CD4-positive, alpha-beta T cell treated with Interleukin-2 at 100 ng/mL for 4 hours (primary cell): ENCODE results near the gene FANCI.
A peak's percentile ranks its signal among the peaks of the same experiment; 100 is the strongest.

Experiments used
- DNase-seq: peaks from one replicate; pipeline ENCODE4 v3.0.0-alpha.2; 2020; ENCODE audit warnings: low spot score

FANCI gene

DNA sequence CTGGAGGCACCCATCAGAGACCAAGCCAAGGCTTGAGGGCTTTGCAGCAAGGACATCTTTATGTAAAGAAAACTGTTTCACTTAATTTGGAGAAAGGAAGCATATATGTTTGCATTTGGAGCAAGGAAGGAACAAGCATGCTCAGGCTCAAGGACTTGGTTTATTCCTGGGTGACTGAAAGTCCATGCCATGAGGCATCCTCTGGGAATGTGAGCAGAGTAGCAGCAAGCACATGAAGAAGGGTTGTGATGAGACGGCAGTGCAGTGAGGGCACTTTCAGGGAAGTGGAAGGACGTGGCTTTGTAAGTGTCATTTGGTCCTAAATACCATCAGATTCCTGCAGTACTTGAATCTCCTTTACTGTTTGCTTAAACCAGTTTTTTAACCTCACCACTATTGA lies 64.0 kb downstream of the FANCI start:
- no peak for DNase-seq

DNA sequence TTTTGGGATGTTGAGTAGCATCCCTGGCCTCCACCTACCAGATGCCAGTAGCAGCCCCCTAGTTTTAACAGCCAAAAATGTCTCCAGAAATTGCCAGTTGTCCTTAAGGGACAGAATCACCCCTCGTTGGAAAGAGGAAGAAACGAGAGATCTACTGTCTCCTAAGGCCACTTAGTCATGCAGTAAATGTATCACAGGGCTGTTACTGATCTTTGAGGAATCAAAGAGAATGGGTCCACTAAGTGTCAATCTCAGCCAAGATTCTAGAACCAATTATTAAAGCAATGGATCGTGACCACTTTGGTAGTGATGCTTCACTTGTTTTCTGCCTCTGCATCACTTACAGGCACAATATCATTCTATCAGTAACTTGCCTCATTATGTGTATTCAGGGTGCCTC lies 64.5 kb downstream of the FANCI start:
- DNase-seq, result no peak

DNA sequence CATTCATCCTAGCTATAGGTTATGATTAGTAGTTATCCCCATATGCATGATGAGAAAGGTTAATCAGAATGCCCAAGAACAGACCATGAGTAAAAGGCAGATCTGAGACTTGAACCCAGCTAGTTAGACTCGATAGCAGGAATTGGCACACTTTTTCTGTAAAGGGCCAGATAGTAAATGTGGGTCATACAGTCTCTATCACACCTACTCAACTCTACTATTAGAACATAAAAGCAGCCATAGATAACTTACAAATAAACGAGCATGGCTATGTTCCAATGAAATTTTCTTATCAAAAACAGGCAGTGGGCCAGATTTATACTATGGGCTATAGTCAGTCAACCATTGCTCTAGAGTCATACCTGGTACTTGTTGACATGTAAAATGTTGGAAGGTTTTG lies 66.2 kb downstream of the FANCI start:
- no peak for DNase-seq

DNA sequence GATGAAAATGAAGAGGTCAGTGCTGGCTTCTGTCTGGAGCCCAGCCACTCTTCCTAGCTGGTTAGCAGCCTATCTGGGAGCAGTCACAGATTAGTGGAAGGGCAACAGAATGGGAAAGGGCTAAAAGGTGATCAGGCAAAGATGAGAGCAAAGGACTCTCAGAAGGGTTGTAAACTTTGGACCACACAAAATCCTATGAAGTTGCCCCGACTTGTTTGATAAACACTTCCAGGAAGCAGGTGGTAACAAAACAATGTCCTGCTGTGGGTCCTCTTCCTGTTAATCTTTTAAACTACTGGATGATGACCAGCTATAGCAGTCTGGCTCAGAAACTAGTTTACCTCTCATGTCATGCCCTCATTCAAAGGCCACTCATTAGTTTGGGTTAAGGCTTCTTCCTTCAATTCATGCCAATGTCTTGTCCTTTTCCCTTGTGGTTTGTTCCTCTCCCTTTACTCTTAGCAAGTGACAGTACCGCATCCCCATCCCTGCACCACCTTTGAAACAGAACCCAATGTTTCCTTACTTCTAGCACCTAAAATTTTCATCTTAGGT lies 71.7 kb downstream of the FANCI start:
- no peak for DNase-seq

DNA sequence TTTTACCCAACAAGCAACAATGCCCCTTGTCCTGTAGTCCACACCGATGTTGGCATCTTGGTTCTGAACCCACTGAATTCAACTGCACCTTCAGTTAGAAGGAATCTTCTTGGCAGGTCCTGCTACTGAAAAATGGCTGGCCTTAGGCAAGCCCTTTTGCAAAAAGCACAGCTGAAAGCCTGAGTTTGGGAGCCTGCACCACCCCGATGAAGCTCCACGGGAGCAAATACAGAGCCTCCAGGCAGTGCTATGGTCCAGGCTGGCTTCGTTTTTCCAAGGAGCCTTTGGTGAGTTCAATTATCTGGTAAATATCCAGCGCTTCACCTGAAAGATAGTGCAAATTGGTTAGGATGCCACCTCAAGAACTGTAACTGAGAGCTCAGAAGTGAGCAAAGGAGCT lies 72.7 kb downstream of the FANCI start:
- DNase-seq, result no peak

DNA sequence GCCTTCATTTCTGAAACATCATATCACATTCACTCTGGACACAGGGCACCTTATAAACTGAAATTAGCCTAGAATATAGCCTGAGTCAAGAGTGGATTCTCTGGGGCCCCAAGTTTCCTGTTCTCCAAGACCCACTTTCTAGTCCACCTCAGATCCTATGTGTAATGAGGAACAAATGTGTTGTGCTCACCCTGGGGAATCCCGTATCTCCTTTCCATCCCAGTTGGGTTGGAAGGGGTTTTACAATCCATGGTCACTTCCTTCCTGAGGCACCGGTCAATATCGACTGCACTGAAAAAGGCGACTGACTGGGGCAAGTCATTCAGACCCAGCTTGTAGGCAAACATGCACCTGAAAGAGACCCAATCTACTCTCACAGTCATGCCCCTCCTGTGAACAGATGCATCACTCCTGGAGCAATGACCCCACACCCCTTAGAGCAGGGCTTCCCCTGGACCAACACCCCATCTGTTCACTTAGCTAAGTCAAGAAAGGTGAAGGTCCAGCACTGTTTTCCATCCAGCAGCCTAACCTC lies 73.5 kb downstream of the FANCI start:
- DNase-seq, result no peak

DNA sequence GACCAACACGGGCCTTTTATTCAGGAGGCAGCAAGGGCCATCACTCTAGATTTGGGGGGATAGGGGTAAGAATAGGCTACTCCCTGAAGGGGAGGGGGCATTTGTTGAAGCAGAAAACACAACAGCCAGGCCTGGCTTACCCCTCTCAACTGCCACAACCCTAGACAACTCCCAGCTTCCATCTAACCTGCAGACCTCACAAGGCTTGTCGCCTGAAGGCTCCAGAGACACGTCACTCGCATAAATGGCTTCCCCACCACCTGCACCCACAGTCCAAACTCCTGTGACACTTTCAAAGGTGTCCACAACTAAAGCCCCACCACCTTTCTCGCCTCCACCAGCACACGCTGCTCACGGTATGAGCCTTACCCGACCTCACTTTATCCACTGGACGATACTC lies 75.9 kb downstream of the FANCI start:
- no peak for DNase-seq

DNA sequence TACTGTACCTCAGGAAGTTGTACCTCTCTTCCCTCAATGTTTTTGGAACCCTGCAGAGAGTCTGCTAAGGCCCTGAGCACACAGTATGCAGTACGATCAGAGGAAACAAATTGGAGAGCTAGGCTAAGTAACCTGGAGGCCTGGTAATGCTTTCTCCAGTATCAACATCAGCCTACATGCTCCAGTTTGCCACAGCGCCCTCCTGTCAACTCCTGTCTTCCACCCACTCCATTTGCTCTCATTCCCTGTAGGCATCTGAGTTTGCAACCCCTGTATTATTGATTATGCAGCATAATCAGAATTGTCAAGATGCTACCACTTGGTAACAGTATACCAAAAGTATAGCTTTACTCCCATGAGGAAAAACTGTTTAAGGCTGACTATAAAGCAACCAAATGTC lies 76.4 kb downstream of the FANCI start:
- DNase-seq, result no peak

DNA sequence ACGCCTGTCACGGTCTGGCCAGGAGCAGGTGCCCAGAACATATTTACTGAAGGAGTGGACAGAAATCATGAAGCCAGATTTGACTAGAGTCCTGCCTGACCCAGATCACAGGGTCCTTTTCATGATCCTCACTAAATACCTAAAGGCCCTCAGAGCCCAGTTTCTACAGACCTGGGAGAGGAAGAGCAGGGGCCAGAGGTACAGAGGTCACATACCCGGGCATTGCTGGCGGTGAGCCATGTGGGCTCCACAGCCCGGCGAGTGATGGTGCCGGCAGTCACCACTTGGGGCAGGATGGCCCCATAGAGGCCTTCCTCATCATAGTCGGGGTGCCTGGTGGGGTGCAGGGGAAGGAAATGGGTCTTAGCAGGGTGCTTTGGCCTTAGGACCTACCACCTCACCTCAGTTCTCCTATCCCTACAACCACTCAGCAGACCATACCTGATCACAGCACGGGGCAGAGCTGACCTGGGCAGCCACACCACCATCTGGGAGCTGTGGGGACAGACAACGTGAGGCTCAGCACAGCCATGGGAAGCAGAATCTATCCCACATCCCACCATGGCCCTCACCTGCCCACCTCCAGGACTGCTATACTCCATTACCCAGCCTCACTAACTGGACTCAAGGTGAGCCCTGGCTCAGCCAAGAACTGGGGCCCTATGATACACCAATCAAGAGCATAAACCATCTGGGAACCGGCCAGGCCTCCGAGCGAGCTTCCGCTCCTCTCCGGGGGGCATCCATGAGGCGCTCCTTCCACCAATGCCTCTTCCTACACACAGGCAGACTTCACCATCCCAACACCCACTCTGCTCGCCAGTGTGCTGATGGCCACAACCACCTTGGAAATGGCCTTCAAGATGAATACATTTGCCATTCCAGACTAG lies 78.0 kb downstream of the FANCI start:
- no peak for DNase-seq

DNA sequence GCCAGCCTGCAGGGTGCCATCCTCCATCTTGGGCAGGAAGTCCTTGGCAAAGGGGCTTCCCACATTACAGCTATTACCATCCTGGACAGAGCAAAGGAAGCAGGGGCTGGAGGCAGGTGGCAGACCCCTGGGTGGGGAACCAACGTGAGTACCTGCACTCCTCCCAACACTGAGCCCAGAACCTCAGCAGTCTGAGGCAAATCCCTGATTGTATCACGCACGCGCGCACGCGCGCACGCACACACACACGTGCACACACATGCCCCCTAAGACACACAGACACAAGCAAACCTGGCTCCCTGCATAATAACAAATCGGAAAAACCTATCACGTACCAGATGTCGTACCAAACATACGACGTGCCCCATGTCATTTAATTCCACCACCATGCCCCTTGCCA lies 79.0 kb downstream of the FANCI start:
- no peak for DNase-seq

DNA sequence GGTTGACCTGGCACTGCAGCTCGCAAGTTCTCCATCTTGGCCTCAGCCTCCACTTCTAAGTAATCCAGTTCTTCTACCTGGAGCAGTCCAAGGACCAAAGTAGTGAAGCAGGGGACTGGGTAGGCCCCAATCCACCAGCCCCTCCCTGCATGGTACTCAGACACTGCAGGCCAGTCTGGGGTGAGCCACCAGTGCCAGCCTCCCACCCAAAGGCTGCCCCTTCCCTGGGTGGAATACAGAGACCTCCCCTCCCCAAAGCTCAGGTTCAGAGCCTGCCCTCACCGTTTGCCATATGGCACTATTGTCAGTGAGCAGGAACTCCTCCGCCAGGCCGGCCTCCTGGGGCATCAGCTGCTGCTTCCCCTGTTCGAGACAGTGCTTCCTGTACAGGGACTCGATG lies 80.0 kb downstream of the FANCI start:
- no peak for DNase-seq

DNA sequence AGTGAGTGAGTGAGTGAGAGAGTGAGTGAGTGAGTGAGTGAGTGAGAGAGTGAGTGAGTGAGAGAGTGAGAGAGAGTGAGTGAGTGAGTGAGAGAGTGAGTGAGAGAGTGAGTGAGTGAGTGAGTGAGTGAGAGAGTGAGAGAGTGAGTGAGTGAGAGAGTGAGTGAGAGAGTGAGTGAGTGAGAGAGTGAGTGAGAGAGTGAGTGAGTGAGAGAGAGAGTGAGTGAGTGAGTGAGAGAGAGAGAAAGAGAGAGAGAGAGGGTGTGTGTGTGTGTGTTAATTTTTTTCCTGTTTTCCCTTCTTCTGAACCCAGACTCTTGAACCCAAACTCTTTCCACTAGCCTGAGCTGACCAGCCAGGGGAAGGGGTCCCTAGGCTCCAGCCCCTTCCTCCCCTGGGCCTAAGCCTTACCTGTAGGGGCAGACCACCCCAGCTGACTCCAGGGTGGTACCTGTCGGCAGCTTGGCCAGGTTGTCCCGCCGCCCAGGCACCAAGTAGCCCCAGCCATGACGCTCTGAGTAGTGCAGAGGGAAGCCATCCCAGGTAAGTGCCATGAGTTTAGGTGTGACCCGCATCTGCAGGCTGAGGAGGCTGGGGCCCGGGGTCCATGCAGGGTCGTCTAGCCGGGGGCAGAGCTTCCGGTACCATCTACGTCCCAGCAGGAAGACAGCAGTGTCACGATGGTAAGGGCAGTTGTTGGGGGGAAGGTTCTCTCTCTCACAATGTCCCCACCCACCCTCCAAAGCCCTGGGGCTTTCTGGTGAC lies 81.4 kb downstream of the FANCI start:
- DNase-seq, result no peak

DNA sequence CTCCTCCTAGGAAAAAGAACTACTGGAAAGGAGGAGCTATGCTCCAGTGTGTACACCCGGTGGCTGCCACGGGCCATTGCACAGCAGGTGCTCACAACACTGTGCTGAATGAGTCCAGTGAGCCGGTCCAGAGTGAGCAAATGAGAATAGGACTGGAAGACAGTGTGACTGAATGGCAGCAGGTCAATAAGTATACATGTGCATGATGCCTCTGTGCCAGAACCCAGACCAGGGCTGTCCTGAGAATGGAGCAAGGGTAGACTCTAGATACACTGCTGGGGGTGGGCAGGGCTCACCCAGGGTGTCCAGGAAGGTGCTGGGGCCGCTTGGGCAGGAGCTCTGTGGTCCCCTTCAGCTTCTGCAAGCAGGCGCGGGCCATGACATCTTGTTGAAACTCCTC lies 82.5 kb downstream of the FANCI start:
- no peak for DNase-seq

DNA sequence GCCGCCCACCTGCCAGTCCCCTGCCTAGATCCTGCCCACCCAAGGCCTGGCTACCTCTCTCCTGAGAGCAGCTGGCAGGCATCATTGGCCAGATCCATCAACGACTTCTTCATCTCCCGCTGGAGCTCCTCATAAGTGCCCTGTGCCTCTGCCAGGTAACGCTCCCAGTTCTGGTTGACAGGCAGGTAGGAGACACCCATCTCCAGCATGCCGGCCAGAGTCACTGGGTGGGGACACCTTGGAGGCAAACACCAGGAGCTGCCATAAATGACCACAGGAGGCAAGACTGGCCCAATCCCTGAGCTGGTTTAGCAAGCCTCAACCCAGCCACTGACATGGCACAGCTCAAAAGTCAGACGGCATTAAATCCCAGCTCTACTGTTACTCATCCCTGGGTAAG lies 83.3 kb downstream of the FANCI start:
- DNase-seq, result no peak

DNA sequence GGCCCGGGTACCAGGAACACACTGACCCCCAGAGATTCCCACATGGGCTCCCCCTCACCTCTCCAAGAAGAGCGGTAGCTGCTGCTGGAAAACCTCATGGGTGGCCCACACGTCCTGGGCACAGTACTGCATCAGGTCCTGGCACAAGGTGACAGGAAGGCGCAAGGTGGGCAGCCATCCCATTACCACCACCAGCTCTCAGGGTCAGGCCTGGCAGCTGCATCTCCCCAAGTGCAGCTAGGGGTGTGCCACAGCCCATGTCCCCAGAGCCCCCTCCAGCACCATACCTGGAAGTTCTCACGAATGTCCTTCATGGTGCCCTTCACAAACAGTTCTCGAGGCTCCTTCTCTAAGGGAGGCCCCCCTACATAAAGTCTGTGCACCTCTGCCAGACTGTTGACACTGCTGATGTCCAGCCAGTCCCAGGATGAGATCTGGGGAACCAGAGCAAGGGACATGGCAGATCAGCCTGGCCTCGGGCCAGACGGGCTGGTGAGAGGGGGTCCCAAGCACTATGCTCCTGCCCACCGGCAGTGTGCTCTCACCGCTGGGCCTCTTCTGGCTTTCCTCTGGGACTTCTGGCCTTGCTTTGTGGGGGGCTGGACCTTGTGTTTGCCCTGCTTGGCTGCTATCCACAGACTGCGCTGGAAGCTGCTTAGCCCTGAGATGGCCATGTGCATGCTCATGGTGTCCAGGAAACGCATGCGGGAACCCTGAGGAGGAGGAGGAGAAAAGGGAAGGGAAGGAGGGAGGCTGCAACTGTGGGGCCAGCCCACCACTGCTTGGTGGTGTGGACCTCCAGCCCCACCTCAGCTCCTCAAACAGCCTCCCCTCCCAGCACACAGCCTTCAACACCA lies 84.8 kb downstream of the FANCI start:
- no peak for DNase-seq

DNA sequence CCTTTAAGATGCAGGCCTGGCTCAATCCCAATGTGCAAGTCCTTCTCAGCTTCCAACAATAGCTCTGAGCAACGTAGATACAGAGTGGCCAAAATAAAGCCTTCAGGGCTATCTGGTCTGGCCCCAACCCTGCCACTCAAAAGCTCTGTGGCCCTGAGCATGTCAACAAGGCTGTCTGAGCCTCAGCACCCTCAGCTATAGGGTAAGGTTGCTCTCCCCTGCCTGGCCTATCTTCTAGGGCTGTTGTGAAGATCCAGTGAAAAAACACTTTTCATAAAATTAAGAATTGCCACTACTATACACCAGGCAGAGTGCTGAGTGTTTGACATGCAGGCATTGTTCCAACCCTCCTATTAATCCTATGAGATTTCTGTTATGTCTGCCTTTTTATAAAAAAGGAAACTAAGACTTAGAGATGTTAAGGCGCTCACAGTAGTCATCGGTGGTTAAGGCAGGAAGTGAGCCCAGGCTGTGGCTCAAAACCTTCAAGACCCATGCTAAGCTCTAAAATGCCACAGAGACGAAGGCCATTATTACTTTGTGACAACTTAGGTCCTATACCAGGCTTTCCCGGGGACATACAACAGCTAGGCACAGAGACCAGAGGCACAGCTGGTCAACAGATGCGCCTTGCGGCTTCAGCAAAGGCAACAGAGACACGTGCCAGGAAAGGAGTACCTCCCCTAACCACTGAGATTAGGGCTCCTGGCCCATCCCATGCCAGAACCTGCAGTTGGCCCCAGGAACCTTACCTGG lies 85.7 kb downstream of the FANCI start:
- peak; percentile 51 for DNase-seq

DNA sequence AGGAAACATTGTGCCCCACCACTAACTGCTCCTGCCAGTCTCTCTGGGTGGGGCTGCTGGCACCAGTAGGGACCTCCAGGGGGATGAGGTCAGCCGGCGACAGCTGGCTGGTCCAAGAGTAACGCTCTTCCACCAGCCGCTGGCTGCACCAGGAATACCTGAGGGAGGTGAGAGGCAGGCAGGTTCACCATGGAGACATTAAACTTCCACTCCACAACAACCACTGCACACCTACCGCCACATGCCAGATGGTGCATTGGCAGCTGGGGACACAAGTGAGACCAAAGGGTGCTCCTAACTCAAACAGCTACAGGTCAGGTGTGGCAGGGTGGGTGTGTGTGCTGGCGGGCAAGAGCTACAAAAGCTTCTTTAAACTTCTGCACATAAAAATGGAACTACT lies 86.3 kb downstream of the FANCI start:
- DNase-seq, result no peak

DNA sequence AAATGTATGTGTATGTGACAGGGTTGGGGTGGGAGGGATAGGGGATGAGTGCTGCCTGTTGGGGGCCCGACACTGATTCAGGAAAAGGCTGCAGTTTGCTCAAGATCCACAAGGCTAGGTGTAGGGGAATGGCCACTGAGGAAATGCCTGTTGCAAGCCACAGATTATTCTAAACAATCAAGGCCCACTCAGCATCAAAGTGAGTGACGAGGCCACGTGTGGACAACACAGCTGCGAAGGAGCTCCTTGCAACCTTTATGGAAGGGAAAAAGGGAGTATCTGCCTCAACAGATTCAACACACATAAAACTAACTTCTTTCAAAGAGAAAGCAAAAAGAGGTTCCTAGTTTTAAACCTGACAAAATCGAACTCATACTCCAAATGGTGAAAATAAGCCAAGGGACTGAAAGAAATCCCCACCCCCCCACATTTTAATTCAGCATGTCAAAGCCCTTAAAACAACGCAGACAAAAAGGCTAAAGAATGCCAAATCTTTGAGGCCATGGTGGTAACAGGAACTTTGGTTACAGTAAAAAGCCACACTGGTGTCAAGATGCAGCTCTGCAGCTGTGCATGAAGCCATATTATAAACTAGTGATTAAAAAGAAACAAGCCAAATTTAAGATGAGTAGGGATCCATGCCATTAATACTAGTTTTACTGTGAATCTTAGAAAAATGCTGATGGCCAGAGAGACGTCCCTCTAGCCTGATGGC lies 87.3 kb downstream of the FANCI start:
- no peak for DNase-seq

DNA sequence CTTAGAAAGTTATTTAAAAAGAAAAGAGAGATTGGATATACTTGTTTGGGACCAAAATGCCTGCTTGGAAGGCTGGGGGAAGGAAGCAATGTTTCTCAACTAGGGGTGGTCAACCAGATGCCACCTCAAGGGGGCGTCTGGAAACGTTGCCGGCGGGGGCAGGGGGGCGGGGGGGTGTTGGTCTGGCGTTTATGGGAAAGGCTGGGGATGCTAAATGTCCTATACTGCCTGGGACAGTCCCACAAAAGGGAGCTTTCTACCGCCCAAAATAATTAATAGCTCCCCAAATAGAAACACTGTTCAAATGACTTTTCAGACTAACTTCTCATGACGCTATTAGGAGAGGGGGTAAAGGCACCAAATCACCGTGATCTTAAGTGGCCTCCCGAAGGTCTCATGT lies 88.7 kb downstream of the FANCI start:
- DNase-seq, result peak; percentile 6

DNA sequence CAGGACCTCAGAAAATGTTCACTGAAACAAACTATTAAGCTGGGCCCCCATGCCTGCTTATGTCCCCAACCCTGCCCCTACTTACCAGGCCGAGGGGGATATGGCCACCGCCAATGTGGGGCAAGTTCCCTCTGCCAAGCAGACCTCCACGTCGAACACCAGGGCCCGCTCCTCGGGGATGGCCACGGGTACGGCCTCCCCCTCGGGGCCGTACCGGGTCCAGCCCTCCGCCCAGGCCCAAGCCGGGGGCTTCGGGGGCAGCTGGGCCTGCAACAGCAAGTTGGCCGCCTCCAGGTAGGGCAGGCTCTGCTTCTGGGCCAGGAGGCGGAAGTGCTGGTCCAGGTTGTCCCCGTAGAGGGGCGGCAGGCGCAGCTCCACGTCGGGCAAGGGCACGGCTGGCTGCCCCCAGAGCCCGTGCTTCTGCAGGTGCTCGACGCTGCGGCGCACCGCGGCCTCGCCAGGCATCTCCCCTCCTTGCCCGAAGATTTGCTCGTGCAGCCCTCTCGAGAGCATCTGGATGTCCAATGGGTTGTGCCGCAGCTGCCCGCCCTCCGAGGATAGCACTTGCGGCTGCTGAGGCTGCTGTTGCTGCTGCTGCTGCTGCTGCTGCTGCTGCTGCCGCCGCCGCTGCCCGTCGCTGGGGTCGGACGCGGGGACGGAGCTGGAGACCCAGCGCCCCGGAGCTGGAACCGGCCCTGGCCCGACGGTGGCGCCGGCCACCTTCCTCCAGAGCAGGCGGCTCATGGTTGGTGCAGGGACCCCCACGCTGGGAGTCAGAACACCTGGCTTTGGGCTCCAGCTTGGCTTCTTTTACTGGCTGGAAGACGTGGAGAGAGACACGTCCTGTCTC lies 89.5 kb downstream of the FANCI start:
- no peak for DNase-seq
